Hematopoietic multipotent progenitor cell treated with erythropoietin and hydrocortisone succinate and interleukin-3 and kit ligand, for 8 days (in vitro differentiated cells): Measurements from ENCODE around the gene REEP1.
"Not testable (repeated sequence)": the region's sequence is repeated elsewhere in the genome, so short reads cannot be mapped to it uniquely, and the experiment has no call there.

Experiments used
- DNase-seq: peaks from one replicate; pipeline ENCODE4 v3.0.0-alpha.2; 2015

Gene REEP1

DNA sequence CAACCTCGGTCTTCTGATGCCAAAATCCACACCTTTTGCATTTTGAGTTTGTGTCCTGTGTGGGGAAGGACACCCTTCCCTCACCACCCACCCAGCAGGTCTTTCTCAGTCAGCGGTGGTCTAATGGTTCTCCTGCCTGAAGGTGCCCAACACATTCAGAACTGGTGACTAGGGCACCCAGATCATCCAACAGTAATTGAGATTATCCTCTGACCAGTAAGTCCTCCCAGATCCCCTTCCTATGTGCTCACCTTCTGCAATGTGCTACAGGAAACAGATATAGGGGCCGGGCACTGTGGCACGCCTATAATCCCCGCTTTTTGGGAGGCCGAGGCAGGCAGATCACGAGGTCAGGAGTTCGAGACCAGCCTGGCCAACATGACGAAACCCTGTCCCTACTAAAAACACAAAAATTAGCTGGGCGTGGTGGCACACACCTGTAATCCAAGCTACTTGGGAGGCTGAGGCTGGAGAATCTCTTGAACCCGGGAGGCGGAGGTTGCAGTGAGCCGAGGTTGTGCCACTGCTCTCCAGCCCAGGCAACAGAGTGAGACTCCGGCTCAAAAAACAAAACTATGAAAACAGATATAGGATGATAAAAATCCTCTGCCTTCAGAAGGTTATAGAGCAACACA is 56.2 kb downstream of the REEP1 start:
- DNase-seq = no peak

DNA sequence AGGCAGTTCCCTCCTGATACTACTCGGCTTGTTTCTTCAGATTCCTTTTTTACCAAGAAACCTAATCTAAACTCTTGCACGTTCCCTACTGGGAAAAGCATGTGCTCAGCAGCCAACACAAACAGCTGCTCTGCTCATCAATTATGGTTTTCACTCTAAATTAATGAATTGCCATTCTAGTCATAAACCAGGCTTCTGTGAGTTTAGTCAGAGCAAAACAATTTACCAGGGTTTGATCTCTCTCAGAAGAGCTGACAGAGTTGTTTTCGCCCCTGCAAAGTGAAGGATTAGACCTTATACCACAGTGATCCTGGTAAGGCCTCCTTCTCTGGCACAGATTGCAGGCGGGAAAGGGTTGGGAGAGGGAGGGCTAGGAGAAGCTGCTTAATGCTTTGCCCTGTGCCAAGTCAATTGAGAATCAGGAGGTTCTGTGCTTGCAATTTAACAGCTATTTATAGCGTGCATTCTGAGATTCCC is 57.2 kb downstream of the REEP1 start:
- no peak for DNase-seq

GRCh38 chr2:86275962-86276361 is 61.5 kb downstream of the REEP1 start:
- no peak for DNase-seq

GRCh38 chr2:86275384-86275799 is 62.0 kb downstream of the REEP1 start:
- no peak for DNase-seq

DNA sequence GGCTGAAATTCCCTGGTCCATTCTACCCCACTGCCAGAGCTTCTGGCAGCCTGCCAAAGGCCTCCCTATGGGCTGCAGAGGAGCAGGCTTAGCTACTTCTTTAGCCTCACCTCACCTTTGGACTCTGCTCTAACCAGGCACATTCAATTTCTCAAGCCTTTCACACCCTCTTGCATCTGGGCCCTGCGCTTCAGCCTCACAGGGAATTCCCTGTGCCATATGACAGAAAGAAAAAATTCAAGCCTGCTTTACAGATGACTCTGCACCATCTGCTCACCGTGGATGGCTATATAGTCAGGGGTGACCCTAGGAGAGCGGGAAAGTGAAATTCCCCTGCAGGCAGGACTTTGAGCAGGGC is 62.5 kb downstream of the REEP1 start:
- DNase-seq = no peak

- DNase-seq = no peak
Observed at GRCh38 chr2:86274265-86274917, 63.0 kb downstream of the REEP1 start.

DNA sequence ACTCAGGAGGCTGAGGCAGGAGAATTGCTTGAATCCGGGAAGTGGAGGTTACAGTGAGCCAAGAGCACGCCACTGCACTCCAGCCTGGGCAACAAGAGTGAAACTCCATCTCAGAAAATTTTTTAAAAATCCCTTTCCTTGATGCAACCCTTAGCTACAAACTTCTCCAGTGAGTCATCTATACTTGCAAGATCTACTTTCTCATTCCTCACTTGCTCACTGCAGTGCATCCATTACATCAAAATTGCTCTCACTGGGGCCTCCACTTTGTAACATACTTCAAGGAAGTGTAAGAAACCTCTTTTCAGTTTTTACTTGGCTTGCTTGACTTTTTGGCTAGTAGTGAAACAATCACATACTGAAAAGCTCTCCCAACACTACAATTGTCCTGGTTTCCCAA is 65.3 kb downstream of the REEP1 start:
- no peak for DNase-seq

- DNase-seq = no peak
Observed at GRCh38 chr2:86271248-86271647, 66.2 kb downstream of the REEP1 start.

DNA sequence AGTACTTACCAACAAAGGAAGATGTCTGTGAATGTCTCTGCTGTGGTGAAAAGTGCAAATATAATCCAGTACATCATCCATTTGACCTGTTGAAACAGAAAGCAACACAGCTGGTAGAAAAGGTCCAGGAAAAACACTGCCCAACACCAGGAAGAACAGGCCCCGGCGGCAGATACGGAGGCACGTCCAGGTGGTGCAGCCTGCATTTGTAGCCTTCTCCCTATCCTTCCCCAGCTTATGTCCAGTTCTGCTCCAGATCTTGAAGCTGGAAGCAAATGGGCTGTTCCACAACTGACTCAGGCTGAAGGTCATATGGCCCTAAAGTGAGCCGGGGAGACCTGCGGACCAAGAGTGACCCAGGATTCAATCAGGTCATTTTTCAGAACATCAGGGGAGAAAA is 73.5 kb downstream of the REEP1 start:
- no peak for DNase-seq

GRCh38 chr2:86260978-86261377 is 76.4 kb downstream of the REEP1 start:
- no peak for DNase-seq

DNA sequence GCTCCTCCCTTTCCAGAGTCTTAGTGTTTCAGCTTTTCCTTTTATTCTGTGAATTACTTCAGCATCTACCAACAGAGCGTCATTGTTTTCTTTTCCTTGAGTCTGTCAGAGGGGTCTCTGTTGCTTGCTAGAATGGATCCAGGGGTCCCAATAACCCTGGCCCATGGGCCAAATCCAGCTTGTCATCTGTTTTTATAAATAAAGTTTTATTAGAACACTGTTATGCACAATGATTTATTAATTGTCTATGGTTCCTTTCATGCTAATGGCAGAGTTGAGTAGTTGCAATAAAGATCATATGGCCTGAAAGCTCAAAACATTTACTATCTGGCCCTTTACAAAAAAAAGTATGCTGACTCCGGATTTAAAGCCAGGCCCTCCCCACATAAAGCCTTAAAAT is 79.3 kb downstream of the REEP1 start:
- no peak for DNase-seq

DNA sequence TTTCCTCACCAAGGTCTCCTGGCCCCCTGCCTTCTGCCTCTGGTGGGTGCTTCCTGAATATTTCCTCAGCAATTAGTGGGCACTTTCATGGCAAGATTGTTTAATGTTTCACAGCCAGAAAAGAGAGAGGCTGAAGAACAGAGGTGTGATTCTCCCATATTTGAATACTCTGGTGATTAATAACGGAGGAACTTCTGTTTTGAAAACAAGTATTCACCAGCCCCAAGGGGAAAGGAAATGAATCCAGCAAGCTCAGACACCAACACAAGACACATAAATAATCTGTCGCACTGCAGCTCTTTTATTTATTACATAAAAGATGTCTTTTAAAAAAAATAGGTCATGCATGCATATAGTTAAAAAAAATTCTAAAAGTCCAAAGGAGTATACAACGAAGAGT is 80.4 kb downstream of the REEP1 start:
- DNase-seq = no peak

- no peak for DNase-seq
Observed at GRCh38 chr2:86256300-86256699, 81.1 kb downstream of the REEP1 start.

DNA sequence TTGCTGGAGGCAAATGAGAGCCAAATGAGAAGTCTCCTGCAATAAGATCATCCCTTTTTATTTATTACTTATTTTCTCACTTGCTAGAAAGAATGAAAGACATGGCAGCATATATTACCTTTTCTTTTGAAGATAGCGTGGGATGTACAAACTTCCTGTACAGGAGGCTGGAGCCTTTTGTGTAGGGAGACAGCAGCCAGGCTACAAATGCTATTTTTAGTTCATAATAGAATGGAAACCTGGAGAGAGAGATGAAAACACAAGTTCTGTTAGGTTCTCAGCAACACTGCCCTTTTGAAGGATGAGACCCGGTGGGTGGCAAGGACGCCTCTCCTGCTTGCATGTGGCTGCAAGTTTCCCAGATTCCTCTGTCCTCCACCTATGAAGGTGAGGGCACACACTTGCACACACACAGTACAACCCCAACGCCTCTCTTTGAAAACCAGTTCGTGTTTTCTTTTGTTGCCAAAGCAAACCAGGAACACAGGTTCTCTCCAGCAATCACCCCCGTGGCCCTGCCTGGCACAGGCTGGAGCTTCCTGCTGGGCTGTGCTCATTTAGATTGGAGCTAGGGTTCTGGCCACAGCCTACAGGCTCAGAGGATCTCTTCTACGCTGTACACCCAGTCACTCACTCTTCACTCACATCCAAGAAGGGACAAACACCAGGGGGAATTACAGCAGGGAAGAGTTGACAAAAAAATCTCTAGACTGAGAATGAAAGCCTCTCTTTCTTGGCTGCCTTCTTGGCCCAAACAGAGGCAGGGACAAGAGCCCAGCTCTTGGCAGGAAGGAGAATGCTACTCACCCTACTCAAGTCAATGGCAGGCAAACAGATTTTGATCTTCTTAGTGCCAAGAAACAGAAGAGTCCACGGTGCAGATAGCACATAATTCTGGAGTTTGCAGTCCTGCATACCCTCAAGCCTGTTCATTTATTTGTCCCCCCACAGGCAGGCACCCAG is 82.6 kb downstream of the REEP1 start:
- no peak for DNase-seq

GRCh38 chr2:86253424-86253823 is 84.0 kb downstream of the REEP1 start:
- DNase-seq = no peak

DNA sequence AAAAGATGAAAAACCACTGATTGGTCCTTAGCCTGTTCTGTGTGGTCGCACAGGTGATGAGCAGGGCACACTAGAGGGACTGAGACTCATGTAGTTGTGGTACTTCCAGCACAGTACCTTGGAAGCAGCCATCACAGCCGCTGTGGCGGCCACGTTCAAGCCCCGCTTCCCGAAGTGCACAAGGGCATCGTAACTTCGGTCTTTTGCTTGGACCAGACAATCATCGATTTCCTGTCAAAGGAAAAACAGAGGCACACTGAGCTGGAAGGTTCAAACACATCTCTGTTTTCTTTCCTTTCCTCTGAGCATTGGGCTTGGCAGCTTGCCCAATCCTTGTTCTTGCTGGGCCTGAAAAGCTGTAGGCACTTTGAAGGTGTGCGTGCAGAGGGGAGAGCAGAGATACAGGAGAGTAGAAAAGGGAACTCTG is 85.6 kb downstream of the REEP1 start:
- no peak for DNase-seq

DNA sequence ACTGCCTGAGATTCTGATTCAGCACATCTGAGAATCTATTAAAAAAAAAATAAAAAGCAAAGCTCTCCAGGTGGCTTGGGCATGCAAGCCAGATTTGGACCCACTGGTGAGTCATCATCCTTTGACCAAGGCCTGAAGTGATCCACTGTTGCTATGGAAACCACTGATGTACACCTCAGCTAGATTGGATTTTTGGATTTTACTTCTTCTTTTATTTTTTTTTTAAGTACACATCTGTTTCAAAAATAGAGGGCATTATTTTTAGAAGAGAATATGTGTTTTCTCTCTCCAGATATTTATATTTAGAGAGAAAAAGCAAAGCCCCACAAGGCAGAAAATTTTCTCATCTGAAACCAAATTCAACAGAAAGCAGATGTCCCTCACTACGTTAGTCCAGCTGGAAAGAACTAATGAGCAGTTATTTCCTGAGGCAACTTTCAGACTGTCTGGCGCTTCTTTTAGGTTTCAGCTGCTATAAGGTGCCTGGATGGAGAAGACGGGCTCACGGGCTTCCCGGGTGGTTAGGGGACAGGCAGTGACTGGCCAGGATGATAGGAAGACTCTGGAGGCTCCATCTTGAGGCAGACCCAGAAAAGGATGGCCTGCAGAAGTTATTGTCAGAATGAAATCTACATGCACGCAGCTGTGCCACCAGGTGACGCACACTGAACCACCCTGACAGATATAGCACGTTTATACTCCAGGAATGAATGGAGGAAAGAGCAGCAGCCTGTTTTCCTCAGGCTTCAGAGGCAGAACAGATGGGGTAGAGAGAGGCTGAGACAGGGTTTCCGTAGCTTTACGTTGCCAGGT is 87.6 kb downstream of the REEP1 start:
- no peak for DNase-seq

DNA sequence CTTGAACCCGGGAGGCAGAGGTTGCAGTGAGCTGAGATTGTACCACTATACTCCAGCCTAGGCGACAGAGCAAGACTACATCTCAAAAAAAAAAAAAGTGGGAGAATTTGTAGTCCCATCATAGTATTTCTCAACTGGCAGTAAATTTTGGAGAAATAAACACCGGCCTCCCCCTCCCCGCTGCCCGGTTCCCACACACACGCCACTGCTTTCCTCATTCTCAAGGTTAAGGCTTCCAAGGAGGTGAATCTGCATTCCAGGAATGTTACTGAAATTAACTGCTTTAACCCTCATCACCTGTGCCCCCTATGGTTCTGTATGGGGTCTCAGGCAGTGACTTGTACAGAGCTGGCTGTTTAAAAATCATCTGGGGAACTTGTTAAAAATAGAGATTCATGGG is 88.2 kb downstream of the REEP1 start:
- no peak for DNase-seq

GRCh38 chr2:86245222-86245621 is 92.2 kb downstream of the REEP1 start:
- not testable (repeated sequence) for DNase-seq

- not testable (repeated sequence) for DNase-seq
Observed at GRCh38 chr2:86244781-86245180, 92.6 kb downstream of the REEP1 start.

- DNase-seq = no peak
Observed at GRCh38 chr2:86243950-86244733, 93.3 kb downstream of the REEP1 start.

DNA sequence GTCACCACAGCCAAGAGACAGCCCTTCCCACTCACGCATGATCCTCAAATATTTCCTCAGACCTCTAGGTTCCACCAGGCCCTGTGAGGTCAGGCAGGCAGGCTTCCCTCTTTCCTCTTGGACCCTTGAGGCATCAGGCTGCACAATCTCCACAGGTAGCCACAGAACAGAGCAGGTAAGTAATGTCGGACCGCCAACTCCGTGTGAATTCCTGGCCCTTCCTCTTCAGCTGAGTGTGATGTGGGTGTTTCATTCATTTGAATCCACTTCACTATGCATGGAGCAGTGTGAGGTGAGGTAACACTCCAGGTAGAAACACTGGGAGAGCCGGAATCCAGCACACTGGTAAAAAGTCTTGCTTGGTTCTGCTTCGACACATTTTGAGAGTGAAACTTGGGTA is 94.2 kb downstream of the REEP1 start:
- no peak for DNase-seq
